ENCODE results near the gene SLC9A4.

DNA sequence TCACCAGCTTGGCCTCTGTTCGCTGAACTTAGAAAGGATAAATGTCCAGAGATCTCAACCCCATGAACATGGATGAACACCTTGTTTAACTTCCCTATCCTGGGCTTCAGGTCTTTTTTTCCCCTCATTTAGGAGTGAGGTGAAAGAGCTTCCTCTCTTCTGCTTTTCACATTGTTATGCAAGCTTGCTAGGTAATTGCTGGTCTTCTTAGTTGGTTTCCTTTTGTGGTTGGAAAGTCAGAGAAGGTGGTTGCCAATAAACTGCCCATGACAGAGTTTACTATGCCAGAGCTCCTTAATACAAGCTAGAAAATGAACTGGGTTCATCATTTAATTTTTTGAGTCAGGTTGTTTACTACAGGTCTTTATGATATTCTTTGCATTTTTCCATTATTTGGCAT is 16.6 kb downstream of the SLC9A4 start:
- TF ChIP-seq, protein P1, sequence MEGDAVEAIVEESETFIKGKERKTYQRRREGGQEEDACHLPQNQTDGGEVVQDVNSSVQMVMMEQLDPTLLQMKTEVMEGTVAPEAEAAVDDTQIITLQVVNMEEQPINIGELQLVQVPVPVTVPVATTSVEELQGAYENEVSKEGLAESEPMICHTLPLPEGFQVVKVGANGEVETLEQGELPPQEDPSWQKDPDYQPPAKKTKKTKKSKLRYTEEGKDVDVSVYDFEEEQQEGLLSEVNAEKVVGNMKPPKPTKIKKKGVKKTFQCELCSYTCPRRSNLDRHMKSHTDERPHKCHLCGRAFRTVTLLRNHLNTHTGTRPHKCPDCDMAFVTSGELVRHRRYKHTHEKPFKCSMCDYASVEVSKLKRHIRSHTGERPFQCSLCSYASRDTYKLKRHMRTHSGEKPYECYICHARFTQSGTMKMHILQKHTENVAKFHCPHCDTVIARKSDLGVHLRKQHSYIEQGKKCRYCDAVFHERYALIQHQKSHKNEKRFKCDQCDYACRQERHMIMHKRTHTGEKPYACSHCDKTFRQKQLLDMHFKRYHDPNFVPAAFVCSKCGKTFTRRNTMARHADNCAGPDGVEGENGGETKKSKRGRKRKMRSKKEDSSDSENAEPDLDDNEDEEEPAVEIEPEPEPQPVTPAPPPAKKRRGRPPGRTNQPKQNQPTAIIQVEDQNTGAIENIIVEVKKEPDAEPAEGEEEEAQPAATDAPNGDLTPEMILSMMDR (IDR thresholded peaks at IDR 0.05; ENCODE audit: insufficient read depth, low read length, poor library complexity, severe bottlenecking) = no peak
- no peak for TF ChIP-seq EZH2phosphoT487 (conservative IDR thresholded peaks at IDR 0.05; ENCODE audit: low read length)

All from SU-DHL-6 (cell line).